Tibial nerve (tissue), 4 donors: Measurements from ENCODE around the gene B3GNT5.

Source experiments
- EP300 ChIP-seq, 2 donors: sonication (generic); formaldehyde crosslinking; IDR thresholded peaks; one replicate each; pipeline ENCODE4 v1.6.1; 2017; ENCODE audit warnings: antibody characterized with exemption in 2 of 2, mild to moderate bottlenecking in 1 of 2
- POLR2A ChIP-seq, 2 donors: fragments of 450-650 bp; IDR thresholded peaks; one replicate each; pipeline ENCODE4 v1.6.1; 2017; ENCODE audit warnings: antibody characterized with exemption in 2 of 2, mild to moderate bottlenecking in 2 of 2, moderate library complexity in 2 of 2
- TF ChIP-seq, protein P1 (sequence below), 5 experiments: fragments of 200-600 bp in 3 of 5; fragments of 450-650 bp in 2 of 5; sonication (generic) in 3 of 5; IDR thresholded peaks; one replicate each; pipeline ENCODE4 v1.5.1; 2016 to 2019; ENCODE audit warnings: antibody characterized with exemption in 5 of 5, mild to moderate bottlenecking in 3 of 5, moderate library complexity in 2 of 5

DNA sequence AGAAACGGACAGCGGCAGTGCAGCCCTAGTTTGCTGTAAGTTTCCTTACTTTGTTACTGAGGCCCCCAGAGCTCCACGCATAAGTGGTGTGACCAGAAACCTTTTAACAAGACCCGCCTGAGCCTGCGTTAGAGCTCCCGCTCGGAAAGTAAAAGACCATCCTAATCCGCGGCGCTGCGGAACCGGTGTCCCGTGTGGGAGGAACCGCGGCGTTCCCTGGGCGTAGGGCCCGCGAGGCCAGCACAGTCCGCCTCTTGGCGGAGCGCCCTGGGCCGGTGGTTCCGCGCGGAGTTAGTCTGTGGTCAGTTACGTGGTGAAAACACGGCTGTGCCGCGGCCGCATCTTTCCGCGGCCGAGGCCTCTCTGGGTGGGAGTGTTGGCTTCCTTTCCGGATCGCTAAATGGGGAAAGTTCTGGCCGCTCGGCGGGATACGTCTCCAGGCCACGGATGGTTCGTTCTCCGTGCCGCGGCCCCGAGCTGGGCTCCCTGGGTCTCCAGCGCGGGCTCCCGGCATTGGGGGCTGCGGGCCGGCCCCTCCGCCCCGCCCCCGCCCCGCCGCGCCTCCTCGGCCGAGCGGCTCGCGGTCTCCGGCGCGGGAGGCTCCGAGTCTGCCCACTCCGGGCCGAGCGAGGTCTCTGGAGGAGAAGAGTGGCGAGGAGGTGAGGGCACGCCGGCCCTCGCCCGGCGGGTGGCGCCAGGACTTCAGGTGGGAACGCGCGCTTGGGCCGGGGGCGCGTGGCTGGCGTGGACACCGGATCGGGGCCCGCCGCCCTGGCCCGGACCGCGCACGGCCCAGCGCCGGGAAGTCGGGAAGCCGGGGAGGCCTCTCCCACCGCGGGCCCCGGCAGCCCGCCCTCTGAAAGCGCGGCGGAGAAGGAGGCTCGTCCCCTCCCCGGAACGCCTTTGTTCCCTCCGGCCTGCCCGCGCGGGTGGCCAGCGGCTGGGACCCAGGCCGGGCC lies 754 bp downstream of the B3GNT5 start:
- TF ChIP-seq, protein P1, sequence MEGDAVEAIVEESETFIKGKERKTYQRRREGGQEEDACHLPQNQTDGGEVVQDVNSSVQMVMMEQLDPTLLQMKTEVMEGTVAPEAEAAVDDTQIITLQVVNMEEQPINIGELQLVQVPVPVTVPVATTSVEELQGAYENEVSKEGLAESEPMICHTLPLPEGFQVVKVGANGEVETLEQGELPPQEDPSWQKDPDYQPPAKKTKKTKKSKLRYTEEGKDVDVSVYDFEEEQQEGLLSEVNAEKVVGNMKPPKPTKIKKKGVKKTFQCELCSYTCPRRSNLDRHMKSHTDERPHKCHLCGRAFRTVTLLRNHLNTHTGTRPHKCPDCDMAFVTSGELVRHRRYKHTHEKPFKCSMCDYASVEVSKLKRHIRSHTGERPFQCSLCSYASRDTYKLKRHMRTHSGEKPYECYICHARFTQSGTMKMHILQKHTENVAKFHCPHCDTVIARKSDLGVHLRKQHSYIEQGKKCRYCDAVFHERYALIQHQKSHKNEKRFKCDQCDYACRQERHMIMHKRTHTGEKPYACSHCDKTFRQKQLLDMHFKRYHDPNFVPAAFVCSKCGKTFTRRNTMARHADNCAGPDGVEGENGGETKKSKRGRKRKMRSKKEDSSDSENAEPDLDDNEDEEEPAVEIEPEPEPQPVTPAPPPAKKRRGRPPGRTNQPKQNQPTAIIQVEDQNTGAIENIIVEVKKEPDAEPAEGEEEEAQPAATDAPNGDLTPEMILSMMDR (IDR thresholded peaks at IDR 0.05): no peak
- TF ChIP-seq POLR2A (IDR thresholded peaks at IDR 0.05): peak in 1 of 2 donors; percentile 38
- peak in 1 of 2 donors; percentile 80 for TF ChIP-seq EP300 (IDR thresholded peaks at IDR 0.05)
